ENCODE results near the gene WSB1. TPM values are rescaled to one million over a fixed set of nuclear protein-coding genes. Genes with fewer than 3 reads are reported as not detected.

The WSB1 gene
- total and polyA plus RNA-seq, 10 of the 15 experiments (the other 5 are each of a cell fraction or from before 2014, with no cell fraction given) = 26.6 to 458 (median 101) TPM

DNA sequence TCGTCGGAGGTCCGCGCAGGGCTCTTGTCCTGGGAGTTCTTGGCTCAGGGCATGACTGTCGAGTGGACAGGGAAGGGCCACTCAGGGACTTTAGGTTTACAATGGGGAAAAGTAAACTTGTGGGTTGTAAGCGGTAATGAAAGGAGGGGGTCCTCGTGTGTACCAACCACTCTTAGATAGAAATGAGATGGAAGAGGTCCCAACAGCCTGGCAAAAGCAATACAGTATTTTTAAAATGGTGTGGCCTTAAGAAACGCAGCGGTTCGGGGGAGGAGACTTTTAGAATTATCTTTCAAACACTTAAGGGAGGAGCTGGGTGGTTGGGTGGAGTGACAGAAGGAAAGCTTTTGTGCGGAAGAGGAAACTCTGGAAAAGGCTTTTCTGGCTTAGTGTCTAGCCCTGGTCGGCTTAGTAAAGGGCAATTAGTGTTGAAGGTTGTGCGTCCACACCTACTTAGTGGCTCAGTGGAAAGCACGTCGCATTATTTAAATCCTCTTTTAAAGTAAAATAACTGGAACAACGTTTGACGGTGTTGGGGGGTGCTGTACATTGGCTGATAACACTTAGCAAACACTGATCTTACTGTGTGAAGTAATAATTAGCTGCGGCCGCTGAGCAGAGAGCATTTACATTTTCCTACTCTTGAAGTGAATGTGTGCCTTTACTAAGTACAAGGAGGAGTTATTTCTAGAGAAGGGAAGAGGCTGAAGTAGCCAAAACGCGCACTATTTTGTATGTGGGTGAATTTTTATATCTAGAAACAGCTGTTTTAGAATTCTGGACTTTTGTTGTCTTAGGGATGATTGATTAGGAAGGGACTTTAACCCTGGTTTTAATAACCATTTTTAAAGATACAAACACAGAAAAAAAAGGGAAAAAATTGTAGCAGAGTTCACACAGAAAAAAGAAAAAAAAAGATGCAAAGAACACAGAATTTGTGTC lies 1.0 kb downstream of the WSB1 start (continued):
- TF ChIP-seq BHLHE40 (IDR thresholded peaks at IDR 0.05; ENCODE audit: borderline replicate concordance in 1 of 2, low read depth in 2 of 2, low read length in 1 of 2) (0 out of 4 replicates have a peak, but pooled peaks of 1 of the 2 experiments have one; percentile 9), SREBF2 (IDR thresholded peaks at IDR 0.05; ENCODE audit: low read length) (no peak), SUPT20H (IDR thresholded peaks at IDR 0.05; ENCODE audit: borderline replicate concordance, control insufficient read depth, low read depth, low read length) (no peak), KAT2A (conservative IDR thresholded peaks at IDR 0.05; ENCODE audit: control insufficient read depth, low read depth, low read length) (no peak), LARP7 (IDR thresholded peaks at IDR 0.05) (no peak), JUNB (IDR thresholded peaks at IDR 0.05) (peak; percentile 79), TCF7 (IDR thresholded peaks at IDR 0.05; ENCODE audit: borderline replicate concordance) (no peak)
- TF ChIP-seq, protein P1, sequence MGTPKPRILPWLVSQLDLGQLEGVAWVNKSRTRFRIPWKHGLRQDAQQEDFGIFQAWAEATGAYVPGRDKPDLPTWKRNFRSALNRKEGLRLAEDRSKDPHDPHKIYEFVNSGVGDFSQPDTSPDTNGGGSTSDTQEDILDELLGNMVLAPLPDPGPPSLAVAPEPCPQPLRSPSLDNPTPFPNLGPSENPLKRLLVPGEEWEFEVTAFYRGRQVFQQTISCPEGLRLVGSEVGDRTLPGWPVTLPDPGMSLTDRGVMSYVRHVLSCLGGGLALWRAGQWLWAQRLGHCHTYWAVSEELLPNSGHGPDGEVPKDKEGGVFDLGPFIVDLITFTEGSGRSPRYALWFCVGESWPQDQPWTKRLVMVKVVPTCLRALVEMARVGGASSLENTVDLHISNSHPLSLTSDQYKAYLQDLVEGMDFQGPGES (IDR thresholded peaks at IDR 0.05) = no peak

DNA sequence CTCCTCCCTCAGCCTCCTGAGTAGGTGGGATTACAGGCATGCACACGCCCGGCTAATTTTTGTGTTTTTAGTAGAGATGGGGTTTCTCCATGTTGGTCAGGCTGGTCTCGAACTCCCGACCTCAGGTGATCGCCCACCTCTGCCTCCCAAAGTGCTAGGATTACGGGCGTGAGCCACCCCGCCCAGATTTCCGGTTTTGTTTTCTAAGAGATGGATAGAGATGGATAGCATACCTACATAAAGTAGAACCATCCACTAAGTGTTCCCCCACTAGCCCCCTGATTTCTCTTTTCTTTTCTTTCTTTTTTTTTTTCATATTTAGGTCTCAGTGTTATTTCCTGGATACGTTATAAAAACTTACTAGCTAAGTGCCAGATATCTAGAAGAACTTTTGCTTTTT lies 2.0 kb downstream of the WSB1 start:
- WGBS (ENCODE audit: insufficient coverage, insufficient replicate concordance, low lambda C conversion rate, missing lambda C conversion rate) = under 1% methylated on average over 10 of the region's 10 CpGs
- peak; percentile 15; the same call in 1 of the 2 replicates for TF ChIP-seq NBN (IDR thresholded peaks at IDR 0.05)
- TF ChIP-seq, protein P2, sequence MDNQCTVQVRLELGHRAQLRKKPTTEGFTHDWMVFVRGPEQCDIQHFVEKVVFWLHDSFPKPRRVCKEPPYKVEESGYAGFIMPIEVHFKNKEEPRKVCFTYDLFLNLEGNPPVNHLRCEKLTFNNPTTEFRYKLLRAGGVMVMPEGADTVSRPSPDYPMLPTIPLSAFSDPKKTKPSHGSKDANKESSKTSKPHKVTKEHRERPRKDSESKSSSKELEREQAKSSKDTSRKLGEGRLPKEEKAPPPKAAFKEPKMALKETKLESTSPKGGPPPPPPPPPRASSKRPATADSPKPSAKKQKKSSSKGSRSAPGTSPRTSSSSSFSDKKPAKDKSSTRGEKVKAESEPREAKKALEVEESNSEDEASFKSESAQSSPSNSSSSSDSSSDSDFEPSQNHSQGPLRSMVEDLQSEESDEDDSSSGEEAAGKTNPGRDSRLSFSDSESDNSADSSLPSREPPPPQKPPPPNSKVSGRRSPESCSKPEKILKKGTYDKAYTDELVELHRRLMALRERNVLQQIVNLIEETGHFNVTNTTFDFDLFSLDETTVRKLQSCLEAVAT (IDR thresholded peaks at IDR 0.05) = peak; percentile 48; the same call in 1 of the 2 replicates
- TF ChIP-seq, protein P3, sequence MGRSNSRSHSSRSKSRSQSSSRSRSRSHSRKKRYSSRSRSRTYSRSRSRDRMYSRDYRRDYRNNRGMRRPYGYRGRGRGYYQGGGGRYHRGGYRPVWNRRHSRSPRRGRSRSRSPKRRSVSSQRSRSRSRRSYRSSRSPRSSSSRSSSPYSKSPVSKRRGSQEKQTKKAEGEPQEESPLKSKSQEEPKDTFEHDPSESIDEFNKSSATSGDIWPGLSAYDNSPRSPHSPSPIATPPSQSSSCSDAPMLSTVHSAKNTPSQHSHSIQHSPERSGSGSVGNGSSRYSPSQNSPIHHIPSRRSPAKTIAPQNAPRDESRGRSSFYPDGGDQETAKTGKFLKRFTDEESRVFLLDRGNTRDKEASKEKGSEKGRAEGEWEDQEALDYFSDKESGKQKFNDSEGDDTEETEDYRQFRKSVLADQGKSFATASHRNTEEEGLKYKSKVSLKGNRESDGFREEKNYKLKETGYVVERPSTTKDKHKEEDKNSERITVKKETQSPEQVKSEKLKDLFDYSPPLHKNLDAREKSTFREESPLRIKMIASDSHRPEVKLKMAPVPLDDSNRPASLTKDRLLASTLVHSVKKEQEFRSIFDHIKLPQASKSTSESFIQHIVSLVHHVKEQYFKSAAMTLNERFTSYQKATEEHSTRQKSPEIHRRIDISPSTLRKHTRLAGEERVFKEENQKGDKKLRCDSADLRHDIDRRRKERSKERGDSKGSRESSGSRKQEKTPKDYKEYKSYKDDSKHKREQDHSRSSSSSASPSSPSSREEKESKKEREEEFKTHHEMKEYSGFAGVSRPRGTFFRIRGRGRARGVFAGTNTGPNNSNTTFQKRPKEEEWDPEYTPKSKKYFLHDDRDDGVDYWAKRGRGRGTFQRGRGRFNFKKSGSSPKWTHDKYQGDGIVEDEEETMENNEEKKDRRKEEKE (IDR thresholded peaks at IDR 0.05) = no peak
- BruUV-seq (replicated peaks) = no TSS peak
- ATAC-seq (no peak), DNase-seq (ENCODE audit: low read depth, low spot score) (no peak), FAIRE-seq (no peak)
- Histone ChIP-seq H3K9me3 (replicated peaks; ENCODE audit: control insufficient read depth, insufficient read depth, low read length) (no peaks in the 10 kb centered on the region), H3K36me3 (ENCODE audit: control insufficient read depth in 2 of 2, insufficient read depth in 2 of 2, low read length in 1 of 2) (no peaks in the 10 kb centered on the region), H3K4me3 (peak overlapping the region; percentile 86), H4K20me1 (ENCODE audit: control insufficient read depth, insufficient read depth) (no peaks in the 10 kb centered on the region), H3K79me2 (ENCODE audit: control insufficient read depth, insufficient read depth, low read length) (peaks cover 69% of the 10 kb centered on the region), H3K9ac (ENCODE audit: control insufficient read depth, insufficient read depth, low read length) (peak overlapping the region; percentile 98), H3K27me3 (replicated peaks in 1 of 2; ENCODE audit: control insufficient read depth in 2 of 2, insufficient read depth in 2 of 2, low read length in 1 of 2) (no peaks in the 10 kb centered on the region), H2AFZ (ENCODE audit: control insufficient read depth, low read depth, low read length) (no peak overlapping the region), H3K4me2 (ENCODE audit: control insufficient read depth, insufficient read depth) (peak overlapping the region; percentile 5; the same call in 1 of the 2 replicates), H3K4me1 (ENCODE audit: control insufficient read depth, insufficient read depth, low read length) (peaks cover 16% of the 10 kb centered on the region), H3K27ac (ENCODE audit: control insufficient read depth, insufficient read depth) (peak overlapping the region; percentile 97)
- in situ Hi-C loops (cut with MboI) (loop anchor here (5.0 to 25.0 kb wide), 2 partner anchors 36 to 766 kb away; no protein-coding TSS in a partner anchor), intact Hi-C loops (cut with micrococcal nuclease; ENCODE audit: unreplicated experiment) (loop anchor here (2.0 to 5.0 kb wide), 5 partner anchors 37 to 306 kb away; partner anchors contain the start of gene KSR1)
- CTCF ChIA-PET = interaction anchor here (0.7 to 6.0 kb wide), 11 partner anchors 14 to 311 kb away, joined by 3 to 80 read pairs (median 5); no protein-coding TSS in a partner anchor
- SMC1A ChIA-PET (ENCODE audit: uncharacterized antibody, unreplicated experiment) = interaction anchor here (0.7 to 1.7 kb wide), 11 partner anchors 14 to 245 kb away, joined by 3 to 14 read pairs (median 4); no protein-coding TSS in a partner anchor
- RAD21 ChIA-PET (ENCODE audit: unreplicated experiment) = interaction anchor here (0.7 to 3.7 kb wide), 14 partner anchors 12 to 304 kb away, joined by 3 to 26 read pairs (median 4); no protein-coding TSS in a partner anchor
- POLR2A ChIA-PET = interaction anchor here (1.2 to 4.0 kb wide), 6 partner anchors 13 to 79 kb away, joined by 3 to 26 read pairs (median 6); no protein-coding TSS in a partner anchor

Data from GM12878 (cell line).